Retinal pigment epithelial cell (primary cell): ENCODE results near the gene FAM184B.

Source experiments
- DNase-seq: peaks from one replicate; pipeline ENCODE4 v3.0.0-alpha.2; 2010; ENCODE audit warnings: low read depth
- H3K4me3 ChIP-seq: 2 replicates; pipeline ENCODE4 v1.5.1; 2011; ENCODE audit warnings: mild to moderate bottlenecking, low read length, control low read depth, moderate library complexity
- CTCF ChIP-seq: conservative IDR thresholded peaks from 2 replicates; pipeline ENCODE4 v1.5.1; 2011; ENCODE audit warnings: low read depth, low read length, control low read depth, inconsistent platforms

Gene FAM184B

DNA sequence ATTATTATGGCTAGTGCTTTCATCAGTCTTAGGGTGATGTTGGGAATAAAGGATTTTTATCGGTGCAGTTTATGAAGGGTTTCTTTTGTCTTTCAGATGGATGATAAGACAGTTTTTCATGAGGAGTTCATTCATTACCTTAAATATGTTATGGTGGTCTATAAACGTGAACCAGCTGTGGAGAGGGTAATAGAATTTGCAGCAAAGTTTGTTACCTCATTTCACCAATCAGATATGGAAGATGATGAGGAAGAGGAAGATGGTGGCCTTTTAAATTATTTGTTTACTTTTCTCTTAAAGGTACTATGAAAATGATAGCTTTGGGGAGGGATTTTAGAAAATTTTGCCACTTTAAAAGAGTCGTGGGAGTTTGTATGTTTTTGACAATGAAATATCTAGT lies 30.7 kb upstream of the FAM184B start:
- peak overlapping the region; percentile 91 for H3K4me3 ChIP-seq
- no peak for DNase-seq
- TF ChIP-seq CTCF: no peak

DNA sequence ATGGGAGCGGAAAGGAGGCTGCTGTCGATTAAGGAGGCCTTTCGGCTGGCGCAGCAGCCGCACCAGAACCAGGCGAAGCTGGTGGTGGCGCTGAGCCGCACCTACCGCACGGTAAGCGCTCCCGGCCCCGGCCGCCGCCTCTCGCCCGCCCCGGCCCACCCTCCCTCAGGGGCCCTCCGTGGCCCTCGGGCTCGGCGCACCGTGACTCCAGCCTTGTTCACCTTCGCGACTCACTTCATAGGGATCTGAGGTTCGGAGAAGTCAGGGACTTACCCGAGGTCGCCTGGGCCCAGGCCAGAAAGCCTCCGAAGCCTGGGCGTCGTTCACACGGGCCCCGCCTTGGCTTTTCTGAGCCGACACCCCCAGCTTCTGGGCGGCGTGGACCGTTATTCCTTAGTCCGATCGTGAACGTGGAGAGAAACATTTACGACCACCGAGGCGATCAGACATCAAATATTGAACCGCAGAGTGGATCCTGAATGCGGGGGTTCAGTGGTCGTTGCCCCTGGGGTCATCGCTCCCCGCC lies 29.7 kb upstream of the FAM184B start:
- H3K4me3 ChIP-seq: peak overlapping the region; percentile 91
- TF ChIP-seq CTCF: no peak
- no peak for DNase-seq

DNA sequence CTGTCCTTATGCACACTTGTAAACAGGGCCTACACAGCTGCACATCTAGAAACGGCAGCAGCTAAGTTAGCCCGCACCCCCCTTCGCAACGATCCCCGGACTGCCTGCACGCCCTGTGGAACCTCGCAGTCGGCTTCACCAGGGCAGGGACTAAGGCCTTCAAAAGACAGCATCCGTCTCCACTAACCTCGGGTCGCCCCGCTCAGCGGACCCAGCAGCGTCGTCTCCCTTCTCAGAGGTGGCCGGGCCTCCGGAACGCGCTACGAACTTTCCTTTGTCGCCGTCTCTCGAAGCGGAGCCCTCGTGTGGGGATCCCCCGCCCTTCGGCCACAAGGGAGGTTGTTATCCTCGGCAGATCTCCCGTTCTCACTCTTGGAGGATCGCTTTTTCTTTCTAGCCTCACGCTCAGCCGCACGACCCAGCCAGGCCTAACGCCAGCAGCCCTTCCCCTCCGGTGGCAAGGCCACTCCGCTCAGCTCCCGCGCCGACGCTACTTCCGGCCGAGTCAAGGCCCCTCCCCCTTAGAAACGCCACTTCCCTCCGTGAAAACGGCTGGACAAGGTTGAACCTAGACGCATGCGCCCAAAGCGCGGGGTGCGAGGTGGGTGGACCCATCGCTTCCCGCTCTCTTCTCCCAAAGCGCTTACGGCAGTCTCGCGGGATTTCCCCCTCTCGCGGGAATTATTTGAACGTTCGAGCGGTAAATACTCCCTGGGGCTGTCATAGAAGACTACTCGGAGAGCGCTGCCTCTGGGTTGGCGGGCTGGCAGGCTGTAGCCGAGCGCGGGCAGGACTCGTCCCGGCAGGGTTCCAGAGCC lies 29.0 kb upstream of the FAM184B start, which contains the start of the genes DCAF16 and NCAPG:
TSS of gene DCAF16 (minus strand) at position 498 of the 818 bp plus-strand sequence. CDS start 6,616 bp downstream, outside the sequence.
TSS of gene NCAPG (plus strand) at position 720 of the 818 bp plus-strand sequence. CDS start 99 bp downstream, outside the sequence.
- DNase-seq: peak; percentile 97
- no peak for TF ChIP-seq CTCF
- H3K4me3 ChIP-seq: peak within 1 kb of the TSS; percentile 91

DNA sequence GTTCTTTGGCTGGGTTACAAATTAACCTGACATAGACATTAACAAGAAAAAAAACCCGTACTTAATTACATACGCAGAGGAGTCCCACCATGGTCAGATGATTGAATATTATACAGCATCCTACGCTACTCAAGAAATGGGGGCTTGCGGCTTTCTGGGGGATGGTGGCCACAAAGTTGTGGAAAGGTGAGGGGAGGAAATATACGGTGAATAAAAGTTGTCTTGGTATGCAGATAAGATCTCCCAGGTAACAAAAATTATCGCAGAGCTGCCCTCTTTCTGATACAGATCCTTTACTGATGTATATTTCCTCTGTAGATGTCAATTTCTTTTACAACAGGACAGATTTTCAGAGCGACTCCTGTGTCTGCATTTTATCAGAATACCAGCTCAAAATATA lies 28.2 kb upstream of the FAM184B start:
- TF ChIP-seq CTCF: no peak
- H3K4me3 ChIP-seq: peak overlapping the region; percentile 91
- DNase-seq: no peak

GRCh38 chr4:17807446-17807845 lies 26.0 kb upstream of the FAM184B start:
- no peak for DNase-seq
- no peak for TF ChIP-seq CTCF
- H3K4me3 ChIP-seq: peak overlapping the region; percentile 36

GRCh38 chr4:17805580-17806155 lies 24.2 kb upstream of the FAM184B start:
- H3K4me3 ChIP-seq: no peak overlapping the region
- TF ChIP-seq CTCF: no peak
- DNase-seq: no peak
